Measurements from ENCODE around the gene KEAP1.

GRCh38 chr19:10454267-10454666 lies 48.9 kb downstream of the KEAP1 start:
- TF ChIP-seq TBP (IDR thresholded peaks at IDR 0.05; ENCODE audit: low read depth, low read length): no peak
- peak; percentile 85 for TF ChIP-seq SP1 (IDR thresholded peaks at IDR 0.05; ENCODE audit: low read depth, low read length)
- TF ChIP-seq, protein P1, sequence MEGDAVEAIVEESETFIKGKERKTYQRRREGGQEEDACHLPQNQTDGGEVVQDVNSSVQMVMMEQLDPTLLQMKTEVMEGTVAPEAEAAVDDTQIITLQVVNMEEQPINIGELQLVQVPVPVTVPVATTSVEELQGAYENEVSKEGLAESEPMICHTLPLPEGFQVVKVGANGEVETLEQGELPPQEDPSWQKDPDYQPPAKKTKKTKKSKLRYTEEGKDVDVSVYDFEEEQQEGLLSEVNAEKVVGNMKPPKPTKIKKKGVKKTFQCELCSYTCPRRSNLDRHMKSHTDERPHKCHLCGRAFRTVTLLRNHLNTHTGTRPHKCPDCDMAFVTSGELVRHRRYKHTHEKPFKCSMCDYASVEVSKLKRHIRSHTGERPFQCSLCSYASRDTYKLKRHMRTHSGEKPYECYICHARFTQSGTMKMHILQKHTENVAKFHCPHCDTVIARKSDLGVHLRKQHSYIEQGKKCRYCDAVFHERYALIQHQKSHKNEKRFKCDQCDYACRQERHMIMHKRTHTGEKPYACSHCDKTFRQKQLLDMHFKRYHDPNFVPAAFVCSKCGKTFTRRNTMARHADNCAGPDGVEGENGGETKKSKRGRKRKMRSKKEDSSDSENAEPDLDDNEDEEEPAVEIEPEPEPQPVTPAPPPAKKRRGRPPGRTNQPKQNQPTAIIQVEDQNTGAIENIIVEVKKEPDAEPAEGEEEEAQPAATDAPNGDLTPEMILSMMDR (IDR thresholded peaks at IDR 0.05; ENCODE audit: control extremely low read depth in 1 of 3, insufficient read depth in 1 of 3, low read depth in 1 of 3, low read length in 3 of 3): no peak
- no peak for TF ChIP-seq SIN3A (conservative IDR thresholded peaks at IDR 0.05 in 1 of 2, IDR thresholded peaks at IDR 0.05 in 1 of 2; ENCODE audit: low read depth in 1 of 2, low read length in 2 of 2)
- no peak for TF ChIP-seq EGR1 (IDR thresholded peaks at IDR 0.05; ENCODE audit: borderline replicate concordance, low read depth, low read length)
- no peak for TF ChIP-seq JUND (IDR thresholded peaks at IDR 0.05; ENCODE audit: low read length)
- no peak for TF ChIP-seq USF2 (IDR thresholded peaks at IDR 0.05; ENCODE audit: low read length)
- no peak for TF ChIP-seq POLR2A (IDR thresholded peaks at IDR 0.05; ENCODE audit: control extremely low read depth in 1 of 2, low read depth in 2 of 2, low read length in 2 of 2)

Measured in H1 (cell line).